Breast epithelium (tissue), 3 donors: ENCODE data around the gene TVP23C.

ENCODE experiments used
- CTCF ChIP-seq, 3 donors: fragments of 450-650 bp; IDR thresholded peaks; one replicate each; pipeline ENCODE4 v1.5.1; 2016 to 2017; ENCODE audit warnings: antibody characterized with exemption in 3 of 3, mild to moderate bottlenecking in 3 of 3, moderate library complexity in 3 of 3
- POLR2A ChIP-seq: fragments of 450-650 bp; IDR thresholded peaks from one replicate; pipeline ENCODE4 v1.6.1; 2016; ENCODE audit warnings: antibody characterized with exemption, mild to moderate bottlenecking, moderate library complexity
- POLR2AphosphoS5 ChIP-seq, 3 donors: sonication (generic); formaldehyde crosslinking; IDR thresholded peaks; one replicate each; pipeline ENCODE4 v1.6.1; 2017; ENCODE audit warnings: antibody characterized with exemption in 3 of 3

GRCh38 chr17:15452746-15453145, 110.5 kb downstream of the TVP23C start:
- TF ChIP-seq POLR2A = no peak
- no peak for TF ChIP-seq CTCF (IDR thresholded peaks at IDR 0.05)
- no peak for TF ChIP-seq POLR2AphosphoS5 (IDR thresholded peaks at IDR 0.05)
